Panc1 (cell line): ENCODE data around the gene BAD.

Source experiments
- POLR2AphosphoS5 ChIP-seq: IDR thresholded peaks from 2 replicates; pipeline ENCODE4 v1.6.1; 2012; ENCODE audit warnings: mild to moderate bottlenecking, low read depth, low read length, moderate library complexity
- TF ChIP-seq, protein P1 (sequence below): fragments of 450-650 bp; IDR thresholded peaks from 2 replicates; pipeline ENCODE4 v1.5.1; 2017; ENCODE audit warnings: mild to moderate bottlenecking

- TF ChIP-seq, protein P1, sequence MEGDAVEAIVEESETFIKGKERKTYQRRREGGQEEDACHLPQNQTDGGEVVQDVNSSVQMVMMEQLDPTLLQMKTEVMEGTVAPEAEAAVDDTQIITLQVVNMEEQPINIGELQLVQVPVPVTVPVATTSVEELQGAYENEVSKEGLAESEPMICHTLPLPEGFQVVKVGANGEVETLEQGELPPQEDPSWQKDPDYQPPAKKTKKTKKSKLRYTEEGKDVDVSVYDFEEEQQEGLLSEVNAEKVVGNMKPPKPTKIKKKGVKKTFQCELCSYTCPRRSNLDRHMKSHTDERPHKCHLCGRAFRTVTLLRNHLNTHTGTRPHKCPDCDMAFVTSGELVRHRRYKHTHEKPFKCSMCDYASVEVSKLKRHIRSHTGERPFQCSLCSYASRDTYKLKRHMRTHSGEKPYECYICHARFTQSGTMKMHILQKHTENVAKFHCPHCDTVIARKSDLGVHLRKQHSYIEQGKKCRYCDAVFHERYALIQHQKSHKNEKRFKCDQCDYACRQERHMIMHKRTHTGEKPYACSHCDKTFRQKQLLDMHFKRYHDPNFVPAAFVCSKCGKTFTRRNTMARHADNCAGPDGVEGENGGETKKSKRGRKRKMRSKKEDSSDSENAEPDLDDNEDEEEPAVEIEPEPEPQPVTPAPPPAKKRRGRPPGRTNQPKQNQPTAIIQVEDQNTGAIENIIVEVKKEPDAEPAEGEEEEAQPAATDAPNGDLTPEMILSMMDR: no peak
- no peak for TF ChIP-seq POLR2AphosphoS5
Observed at GRCh38 chr11:64296830-64297698, 12.6 kb upstream of the BAD start.
